Common myeloid progenitor, CD34-positive (primary cell): Measurements from ENCODE around the gene PRPF40B.

Experiments used
- CTCF ChIA-PET: fragments of 350-600 bp; sonication (Branson Sonifier 250); formaldehyde crosslinking; loops from one replicate; lab custom pipeline; 2021; ENCODE audit warnings: antibody characterized with exemption; lab: Charles Lee
- POLR2A ChIA-PET: fragments of 350-600 bp; sonication (Branson Sonifier 250); formaldehyde crosslinking; loops from one replicate; lab custom pipeline; 2021; ENCODE audit warnings: antibody characterized with exemption; lab: Charles Lee
- DNase-seq, 3 donors: peaks; one replicate each; pipeline versions ENCODE4 v3.0.0 to v3.0.0-alpha.2; 2013
- H3K27ac ChIP-seq, 2 experiments: 1 replicate in 1 of 2; 2 replicates in 1 of 2; pipeline ENCODE4 v1.7.0; 2013; ENCODE audit warnings: inconsistent platforms in 2 of 2, low read length in 2 of 2, mild to moderate bottlenecking in 2 of 2, low read depth in 1 of 2, moderate library complexity in 1 of 2; ENCODE audit not compliant: severe bottlenecking in 2 of 2, insufficient read depth in 1 of 2, poor library complexity in 1 of 2
- H3K27me3 ChIP-seq, 5 experiments: replicated peaks in 2 of 5; 1 replicate in 3 of 5; 2 replicates in 2 of 5; pipeline versions ENCODE4 v1.6.1 to v1.7.0; 2013; ENCODE audit warnings: low read length in 4 of 5, mild to moderate bottlenecking in 2 of 5, moderate library complexity in 2 of 5, inconsistent platforms in 1 of 5; ENCODE audit not compliant: insufficient read depth in 5 of 5, control insufficient read depth in 4 of 5
- H3K36me3 ChIP-seq, 4 experiments: 1 replicate in 2 of 4; 2 replicates in 2 of 4; pipeline versions ENCODE4 v1.6.1 to v1.7.0; 2013; ENCODE audit warnings: low read length in 3 of 4, control low read depth in 1 of 4, mild to moderate bottlenecking in 1 of 4; ENCODE audit not compliant: control insufficient read depth in 4 of 4, insufficient read depth in 4 of 4
- H3K4me1 ChIP-seq, 4 experiments: 1 replicate in 3 of 4; 2 replicates in 1 of 4; pipeline versions ENCODE4 v1.6.1 to v1.7.1; 2013; ENCODE audit warnings: low read length in 3 of 4, mild to moderate bottlenecking in 3 of 4, control low read depth in 1 of 4, inconsistent platforms in 1 of 4, moderate library complexity in 1 of 4; ENCODE audit not compliant: control insufficient read depth in 4 of 4, insufficient read depth in 4 of 4; ENCODE audit errors: control extremely low read depth in 1 of 4
- H3K4me3 ChIP-seq, 7 experiments: 1 replicate in 4 of 7; 2 replicates in 3 of 7; pipeline versions ENCODE4 v1.5.1 to v1.7.0; 2013; ENCODE audit warnings: mild to moderate bottlenecking in 7 of 7, low read length in 6 of 7, moderate library complexity in 6 of 7, inconsistent platforms in 2 of 7, low read depth in 2 of 7, control low read depth in 1 of 7; ENCODE audit not compliant: insufficient read depth in 4 of 7, control insufficient read depth in 1 of 7; ENCODE audit errors: extremely low read depth in 1 of 7
- H3K9me3 ChIP-seq, 5 experiments: 1 replicate in 4 of 5; 2 replicates in 1 of 5; pipeline versions ENCODE4 v1.6.1 to v1.7.1; 2013; ENCODE audit warnings: low read length in 4 of 5, mild to moderate bottlenecking in 2 of 5, inconsistent platforms in 1 of 5, low read depth in 1 of 5, moderate library complexity in 1 of 5; ENCODE audit not compliant: control insufficient read depth in 4 of 5, insufficient read depth in 2 of 5; ENCODE audit errors: control extremely low read depth in 1 of 5
- WGBS: methylation state at CpG from one replicate; pipeline ENCODE4 v1.1.5; 2013; ENCODE audit not compliant: insufficient coverage; 5-methylcytosine and 5-hydroxymethylcytosine counted together

Gene PRPF40B

GRCh38 chr12:49652921-49653520 lies 29.7 kb downstream of the PRPF40B start:
- H3K27me3 ChIP-seq, result no peaks in the 10 kb centered on the region
- 90% methylated on average over 3 of the region's 4 CpGs for WGBS
- H3K4me3 ChIP-seq, result no peak overlapping the region
- H3K9me3 ChIP-seq, result no peaks in the 10 kb centered on the region
- ChIA-PET POLR2A (interaction anchor here (0.6 kb wide), 1 partner anchor 52 kb away, joined by 3 read pairs; no protein-coding TSS in a partner anchor), CTCF (interaction anchor here (1.2 to 40.7 kb wide), 7 partner anchors 10 to 61 kb away, joined by 3 to 929 read pairs (median 11); partner anchors contain the start of gene FMNL3)
- no peak for DNase-seq
- H3K36me3 ChIP-seq, result peaks cover 2 to 64% (median 18%) of the 10 kb centered on the region in 4 experiments
- H3K27ac ChIP-seq, result no peak overlapping the region
- H3K4me1 ChIP-seq, result peaks cover 0 to 6% (median 0%) of the 10 kb centered on the region in 4 experiments

- ChIA-PET CTCF (interaction anchor here (1.2 to 40.7 kb wide), 9 partner anchors 8 to 59 kb away, joined by 3 to 929 read pairs (median 9); partner anchors contain the start of gene FMNL3), POLR2A (interaction anchor here (0.7 kb wide), 1 partner anchor 9 kb away, joined by 3 read pairs; no protein-coding TSS in a partner anchor)
- WGBS, result 98% methylated on average over 4 of the region's 5 CpGs
- Histone ChIP-seq H3K27ac (no peak overlapping the region), H3K4me1 (peaks cover 0 to 6% (median 0%) of the 10 kb centered on the region in 4 experiments), H3K27me3 (no peaks in the 10 kb centered on the region), H3K4me3 (no peak overlapping the region), H3K9me3 (no peaks in the 10 kb centered on the region), H3K36me3 (peaks cover 2 to 51% (median 16%) of the 10 kb centered on the region in 4 experiments)
- no peak for DNase-seq
Measured at GRCh38 chr12:49654715-49655114, 31.4 kb downstream of the PRPF40B start.

GRCh38 chr12:49655595-49656236 lies 32.4 kb downstream of the PRPF40B start:
- Histone ChIP-seq H3K27ac (no peak overlapping the region), H3K4me3 (no peak overlapping the region), H3K27me3 (no peaks in the 10 kb centered on the region), H3K9me3 (no peaks in the 10 kb centered on the region), H3K4me1 (peaks cover 0 to 8% (median 2%) of the 10 kb centered on the region in 4 experiments), H3K36me3 (peaks cover 2 to 43% (median 16%) of the 10 kb centered on the region in 4 experiments)
- WGBS, result 100% methylated on average over 1 of the region's 2 CpGs
- no peak for DNase-seq
- ChIA-PET POLR2A (interaction anchor here (1.1 kb wide), 1 partner anchor 11 kb away, joined by 3 read pairs; no protein-coding TSS in a partner anchor), CTCF (interaction anchor here (1.4 to 40.7 kb wide), 7 partner anchors 7 to 58 kb away, joined by 4 to 929 read pairs (median 7); partner anchors contain the start of gene FMNL3)

GRCh38 chr12:49658276-49658675 lies 34.9 kb downstream of the PRPF40B start:
- H3K27me3 ChIP-seq, result no peaks in the 10 kb centered on the region
- POLR2A ChIA-PET, result interaction anchor here (0.9 to 1.9 kb wide), 2 partner anchors 10 to 83 kb away, joined by 3 to 7 read pairs; partner anchors contain the start of gene TMBIM6
- peaks cover 20 to 33% (median 25%) of the 10 kb centered on the region in 4 experiments for H3K4me1 ChIP-seq
- CTCF ChIA-PET, result interaction anchor here (1.4 to 40.7 kb wide), 3 partner anchors 9 to 56 kb away, joined by 3 to 929 read pairs (median 167); partner anchors contain the start of gene FMNL3
- H3K36me3 ChIP-seq, result peaks cover 2 to 33% (median 13%) of the 10 kb centered on the region in 4 experiments
- H3K27ac ChIP-seq, result no peak overlapping the region
- no peak overlapping the region for H3K4me3 ChIP-seq
- over 99% methylated on average over 13 of the region's 13 CpGs for WGBS
- H3K9me3 ChIP-seq, result no peaks in the 10 kb centered on the region
- DNase-seq, result no peak

GRCh38 chr12:49659753-49660152 lies 36.4 kb downstream of the PRPF40B start:
- no peak for DNase-seq
- Histone ChIP-seq H3K27ac (no peak overlapping the region), H3K36me3 (peaks cover 2 to 20% (median 8%) of the 10 kb centered on the region in 4 experiments), H3K4me3 (no peak overlapping the region), H3K9me3 (no peaks in the 10 kb centered on the region), H3K27me3 (no peaks in the 10 kb centered on the region), H3K4me1 (peaks cover 23 to 48% (median 40%) of the 10 kb centered on the region in 4 experiments)
- ChIA-PET CTCF (interaction anchor here (1.4 to 40.7 kb wide), 4 partner anchors 13 to 54 kb away, joined by 5 to 929 read pairs (median 87); partner anchors contain the start of gene FMNL3), POLR2A (interaction anchor here (1.9 kb wide), 1 partner anchor 11 kb away, joined by 7 read pairs; no protein-coding TSS in a partner anchor)
- WGBS, result 60% methylated on average over 1 of the region's 1 CpG

GRCh38 chr12:49661191-49661590 lies 37.8 kb downstream of the PRPF40B start:
- peaks cover 0 to 17% (median 8%) of the 10 kb centered on the region in 4 experiments for H3K36me3 ChIP-seq
- no peak for DNase-seq
- POLR2A ChIA-PET, result no interaction called here
- 89% methylated on average over 3 of the region's 3 CpGs for WGBS
- H3K4me1 ChIP-seq, result peaks cover 23 to 57% (median 51%) of the 10 kb centered on the region in 4 experiments
- H3K27me3 ChIP-seq, result no peaks in the 10 kb centered on the region
- no peak overlapping the region for H3K27ac ChIP-seq
- no peak overlapping the region for H3K4me3 ChIP-seq
- H3K9me3 ChIP-seq, result no peaks in the 10 kb centered on the region
- CTCF ChIA-PET, result interaction anchor here (1.4 to 40.7 kb wide), 5 partner anchors 9 to 53 kb away, joined by 5 to 929 read pairs (median 7); partner anchors contain the start of gene FMNL3
